ENCODE results near the gene POLA1. TPM values are rescaled to one million over a fixed set of nuclear protein-coding genes. Genes with fewer than 3 reads are reported as not detected.

Gene POLA1
- total RNA-seq, 4 donors from 2014 or later: 5.7 to 13.9 (median 9.9) TPM

DNA sequence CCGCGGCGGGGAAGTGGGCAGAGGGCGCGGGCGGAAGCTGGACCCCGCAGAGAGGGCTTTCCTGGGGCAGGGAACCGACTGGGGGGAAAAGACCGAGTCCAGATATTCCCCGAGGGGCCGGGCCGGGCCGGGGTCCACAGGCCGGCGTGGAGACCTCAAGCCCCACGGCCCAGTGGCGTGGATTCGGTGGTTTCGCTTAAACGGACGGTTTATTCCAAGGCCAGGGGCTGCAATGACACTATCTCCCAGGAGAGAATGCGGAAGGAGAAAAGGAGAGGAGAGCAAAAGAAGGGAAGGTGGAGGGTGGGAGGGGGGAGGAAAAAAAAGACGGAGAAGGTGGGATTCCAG lies 311.3 kb downstream of the POLA1 start:
- no peak for TF ChIP-seq CTCF (IDR thresholded peaks at IDR 0.05)
- DNase-seq (ENCODE audit: low spot score): no peak
- ATAC-seq (ENCODE audit: low FRiP score): no peak

DNA sequence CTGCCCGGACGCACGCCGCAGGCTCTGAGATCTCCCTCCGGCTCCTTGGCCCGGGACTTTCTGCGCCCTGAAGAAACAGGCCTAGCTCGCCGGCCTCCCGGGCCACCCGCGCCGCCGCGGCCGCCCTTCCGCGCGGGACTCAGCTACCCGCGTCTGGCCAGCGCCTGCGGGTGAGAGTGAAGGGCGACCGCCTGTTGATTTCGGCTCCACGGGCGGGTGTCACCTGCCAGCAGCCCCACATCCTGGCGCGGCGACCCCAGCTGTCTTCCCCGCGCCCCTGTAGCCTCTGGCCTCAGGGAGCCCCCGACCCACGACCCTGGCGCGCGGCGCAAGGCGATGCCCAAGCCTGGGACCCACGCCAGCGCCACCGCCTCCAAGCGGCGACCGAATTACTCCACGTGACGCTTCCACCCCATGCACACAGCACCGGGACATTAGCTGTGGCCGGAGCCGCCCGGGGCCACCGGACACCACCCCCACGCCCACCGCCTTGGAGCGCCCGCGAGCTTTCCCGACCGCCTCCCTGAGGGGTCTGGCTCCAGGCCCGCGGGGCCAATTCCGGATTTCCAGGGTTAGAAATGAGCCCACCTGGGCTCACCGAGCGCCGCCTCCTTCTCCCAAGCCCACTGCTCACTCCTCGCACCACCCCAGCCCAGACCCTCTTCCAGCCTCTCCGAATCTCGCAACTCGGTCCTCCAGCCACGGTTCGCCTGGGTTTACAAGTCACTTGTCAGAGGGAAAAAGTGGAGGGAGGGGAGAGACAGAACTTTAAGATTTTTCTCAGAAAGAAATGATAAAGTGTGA lies 311.9 kb downstream of the POLA1 start:
- DNase-seq (ENCODE audit: low spot score): no peak
- no peak for TF ChIP-seq CTCF (IDR thresholded peaks at IDR 0.05)
- no peak for ATAC-seq (ENCODE audit: low FRiP score)

GRCh38 chrX:25006586-25007058 lies 312.9 kb downstream of the POLA1 start:
- no peak for TF ChIP-seq CTCF (IDR thresholded peaks at IDR 0.05)
- DNase-seq (ENCODE audit: low spot score): no peak
- ATAC-seq (ENCODE audit: low FRiP score): no peak

GRCh38 chrX:25007059-25008053 lies 313.6 kb downstream of the POLA1 start:
- no peak for DNase-seq (ENCODE audit: low spot score)
- ATAC-seq (ENCODE audit: low FRiP score): no peak
- no peak for TF ChIP-seq CTCF (IDR thresholded peaks at IDR 0.05)

GRCh38 chrX:25009407-25009806 lies 315.7 kb downstream of the POLA1 start:
- DNase-seq (ENCODE audit: low spot score) (no peak), ATAC-seq (ENCODE audit: low FRiP score) (no peak)
- TF ChIP-seq CTCF (IDR thresholded peaks at IDR 0.05): no peak

- no peak for TF ChIP-seq CTCF (IDR thresholded peaks at IDR 0.05)
- DNase-seq (ENCODE audit: low spot score) (no peak), ATAC-seq (ENCODE audit: low FRiP score) (no peak)
These were observed 317.3 kb downstream of the POLA1 start for GRCh38 chrX:25010784-25011588.
